Measurements from ENCODE around the gene BANF2.

Gene BANF2

GRCh38 chr20:17747431-17747846 lies 47.7 kb downstream of the BANF2 start:
- Histone ChIP-seq H3K4me3 (ENCODE audit: low read length) (no peak overlapping the region), H2AFZ (ENCODE audit: low read length) (no peak overlapping the region), H3K9me2 (replicated peaks; ENCODE audit: insufficient read depth, low read length) (no peaks in the 10 kb centered on the region), H3K4me2 (ENCODE audit: low read depth, low read length) (no peak overlapping the region), H3K27me3 (replicated peaks; ENCODE audit: insufficient read depth, low read length) (no peaks in the 10 kb centered on the region), H3F3A (ENCODE audit: insufficient read depth, low read length) (no peaks in the 10 kb centered on the region), H3K36me3 (replicated peaks; ENCODE audit: insufficient read depth, low read length) (no peaks in the 10 kb centered on the region), H3K27ac (ENCODE audit: low read length) (no peak overlapping the region), H3K4me1 (ENCODE audit: low read length) (no peaks in the 10 kb centered on the region), H3K9me3 (replicated peaks; ENCODE audit: insufficient read depth, low read length) (no peaks in the 10 kb centered on the region), H4K20me1 (ENCODE audit: insufficient read depth, low read length) (no peaks in the 10 kb centered on the region), H3K9ac (ENCODE audit: low read length) (no peak overlapping the region), H3K79me2 (ENCODE audit: low read length) (no peaks in the 10 kb centered on the region)
- DNase-seq: no peak
- TF ChIP-seq EZH2phosphoT487 (IDR thresholded peaks at IDR 0.05; ENCODE audit: low read length): no peak
- no peak for TF ChIP-seq EZH2 (optimal IDR thresholded peaks at IDR 0.05; ENCODE audit: low read depth, low read length)
- TF ChIP-seq CTCF (IDR thresholded peaks at IDR 0.05; ENCODE audit: low read length): no peak

GRCh38 chr20:17748279-17748678 lies 48.5 kb downstream of the BANF2 start:
- Histone ChIP-seq H3K27ac (ENCODE audit: low read length) (no peak overlapping the region), H3K4me1 (ENCODE audit: low read length) (no peaks in the 10 kb centered on the region), H4K20me1 (ENCODE audit: insufficient read depth, low read length) (no peaks in the 10 kb centered on the region), H3K4me3 (ENCODE audit: low read length) (no peak overlapping the region), H3K36me3 (replicated peaks; ENCODE audit: insufficient read depth, low read length) (no peaks in the 10 kb centered on the region), H3K27me3 (replicated peaks; ENCODE audit: insufficient read depth, low read length) (no peaks in the 10 kb centered on the region), H3K79me2 (ENCODE audit: low read length) (no peaks in the 10 kb centered on the region), H3K9ac (ENCODE audit: low read length) (no peak overlapping the region), H3F3A (ENCODE audit: insufficient read depth, low read length) (no peaks in the 10 kb centered on the region), H3K4me2 (ENCODE audit: low read depth, low read length) (no peak overlapping the region), H3K9me3 (replicated peaks; ENCODE audit: insufficient read depth, low read length) (no peaks in the 10 kb centered on the region), H3K9me2 (replicated peaks; ENCODE audit: insufficient read depth, low read length) (no peaks in the 10 kb centered on the region), H2AFZ (ENCODE audit: low read length) (no peak overlapping the region)
- TF ChIP-seq EZH2phosphoT487 (IDR thresholded peaks at IDR 0.05; ENCODE audit: low read length) (no peak), CTCF (IDR thresholded peaks at IDR 0.05; ENCODE audit: low read length) (no peak), EZH2 (optimal IDR thresholded peaks at IDR 0.05; ENCODE audit: low read depth, low read length) (no peak)
- no peak for DNase-seq

GRCh38 chr20:17749626-17749977 lies 49.8 kb downstream of the BANF2 start:
- Histone ChIP-seq H3K9me3 (replicated peaks; ENCODE audit: insufficient read depth, low read length) (no peaks in the 10 kb centered on the region), H3K36me3 (replicated peaks; ENCODE audit: insufficient read depth, low read length) (no peaks in the 10 kb centered on the region), H3K9me2 (replicated peaks; ENCODE audit: insufficient read depth, low read length) (no peaks in the 10 kb centered on the region), H2AFZ (ENCODE audit: low read length) (no peak overlapping the region), H3K4me1 (ENCODE audit: low read length) (no peaks in the 10 kb centered on the region), H4K20me1 (ENCODE audit: insufficient read depth, low read length) (no peaks in the 10 kb centered on the region), H3K27ac (ENCODE audit: low read length) (no peak overlapping the region), H3K4me2 (ENCODE audit: low read depth, low read length) (no peak overlapping the region), H3F3A (ENCODE audit: insufficient read depth, low read length) (no peaks in the 10 kb centered on the region), H3K27me3 (replicated peaks; ENCODE audit: insufficient read depth, low read length) (no peaks in the 10 kb centered on the region), H3K79me2 (ENCODE audit: low read length) (no peaks in the 10 kb centered on the region), H3K4me3 (ENCODE audit: low read length) (no peak overlapping the region), H3K9ac (ENCODE audit: low read length) (no peak overlapping the region)
- no peak for DNase-seq
- TF ChIP-seq CTCF (IDR thresholded peaks at IDR 0.05; ENCODE audit: low read length): no peak
- no peak for TF ChIP-seq EZH2 (optimal IDR thresholded peaks at IDR 0.05; ENCODE audit: low read depth, low read length)
- TF ChIP-seq EZH2phosphoT487 (IDR thresholded peaks at IDR 0.05; ENCODE audit: low read length): no peak
